ENCODE measurements around the gene TPCN1.

DNA sequence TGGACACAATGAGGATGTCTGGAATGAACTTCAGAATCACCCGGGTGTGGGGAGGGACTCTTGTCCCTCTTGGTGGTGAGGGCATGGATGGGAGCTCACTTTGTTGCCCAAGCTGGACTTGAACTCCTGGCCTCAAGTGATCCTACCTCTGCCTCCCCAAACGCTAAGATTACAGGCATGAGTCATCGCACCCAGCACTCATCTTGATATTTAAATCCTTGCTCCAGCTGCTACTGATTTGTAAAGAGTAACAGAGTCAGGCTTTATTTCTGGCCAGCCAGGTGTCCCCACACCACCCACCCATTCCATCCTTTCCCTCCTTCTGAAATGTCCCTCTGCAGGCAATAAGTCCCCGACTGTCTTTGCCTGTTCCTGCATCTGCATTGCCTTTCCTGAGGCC lies 40.9 kb upstream of the TPCN1 start:
- TF ChIP-seq, protein P1, sequence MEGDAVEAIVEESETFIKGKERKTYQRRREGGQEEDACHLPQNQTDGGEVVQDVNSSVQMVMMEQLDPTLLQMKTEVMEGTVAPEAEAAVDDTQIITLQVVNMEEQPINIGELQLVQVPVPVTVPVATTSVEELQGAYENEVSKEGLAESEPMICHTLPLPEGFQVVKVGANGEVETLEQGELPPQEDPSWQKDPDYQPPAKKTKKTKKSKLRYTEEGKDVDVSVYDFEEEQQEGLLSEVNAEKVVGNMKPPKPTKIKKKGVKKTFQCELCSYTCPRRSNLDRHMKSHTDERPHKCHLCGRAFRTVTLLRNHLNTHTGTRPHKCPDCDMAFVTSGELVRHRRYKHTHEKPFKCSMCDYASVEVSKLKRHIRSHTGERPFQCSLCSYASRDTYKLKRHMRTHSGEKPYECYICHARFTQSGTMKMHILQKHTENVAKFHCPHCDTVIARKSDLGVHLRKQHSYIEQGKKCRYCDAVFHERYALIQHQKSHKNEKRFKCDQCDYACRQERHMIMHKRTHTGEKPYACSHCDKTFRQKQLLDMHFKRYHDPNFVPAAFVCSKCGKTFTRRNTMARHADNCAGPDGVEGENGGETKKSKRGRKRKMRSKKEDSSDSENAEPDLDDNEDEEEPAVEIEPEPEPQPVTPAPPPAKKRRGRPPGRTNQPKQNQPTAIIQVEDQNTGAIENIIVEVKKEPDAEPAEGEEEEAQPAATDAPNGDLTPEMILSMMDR (IDR thresholded peaks at IDR 0.05) = no peak
- TF ChIP-seq POLR2A (IDR thresholded peaks at IDR 0.05) = no peak

Data from Peyer's patch (tissue), 4 donors.